ENCODE data around the gene GATB.

DNA sequence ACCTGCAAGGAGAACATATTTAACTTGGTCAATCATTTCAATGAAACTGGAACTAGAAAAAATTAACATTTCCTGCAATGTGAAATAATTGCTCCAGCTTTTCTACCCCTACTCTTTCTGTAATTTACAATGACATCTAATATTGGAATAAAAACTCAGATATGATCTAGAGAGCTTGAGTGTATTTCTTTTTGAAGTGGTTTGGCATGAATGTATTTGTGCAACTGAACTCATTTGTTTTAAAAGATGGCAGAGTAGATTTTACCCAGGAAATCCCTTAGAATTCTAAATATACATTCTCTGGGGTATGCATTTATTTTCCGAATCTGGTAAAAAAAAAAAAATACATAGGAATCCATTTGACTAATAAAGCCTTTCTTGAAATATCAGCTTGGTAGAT lies 21.5 kb upstream of the GATB start:
- no peak for TF ChIP-seq POLR2AphosphoS5 (IDR thresholded peaks at IDR 0.05; ENCODE audit: low read depth)
- TF ChIP-seq, protein P1, sequence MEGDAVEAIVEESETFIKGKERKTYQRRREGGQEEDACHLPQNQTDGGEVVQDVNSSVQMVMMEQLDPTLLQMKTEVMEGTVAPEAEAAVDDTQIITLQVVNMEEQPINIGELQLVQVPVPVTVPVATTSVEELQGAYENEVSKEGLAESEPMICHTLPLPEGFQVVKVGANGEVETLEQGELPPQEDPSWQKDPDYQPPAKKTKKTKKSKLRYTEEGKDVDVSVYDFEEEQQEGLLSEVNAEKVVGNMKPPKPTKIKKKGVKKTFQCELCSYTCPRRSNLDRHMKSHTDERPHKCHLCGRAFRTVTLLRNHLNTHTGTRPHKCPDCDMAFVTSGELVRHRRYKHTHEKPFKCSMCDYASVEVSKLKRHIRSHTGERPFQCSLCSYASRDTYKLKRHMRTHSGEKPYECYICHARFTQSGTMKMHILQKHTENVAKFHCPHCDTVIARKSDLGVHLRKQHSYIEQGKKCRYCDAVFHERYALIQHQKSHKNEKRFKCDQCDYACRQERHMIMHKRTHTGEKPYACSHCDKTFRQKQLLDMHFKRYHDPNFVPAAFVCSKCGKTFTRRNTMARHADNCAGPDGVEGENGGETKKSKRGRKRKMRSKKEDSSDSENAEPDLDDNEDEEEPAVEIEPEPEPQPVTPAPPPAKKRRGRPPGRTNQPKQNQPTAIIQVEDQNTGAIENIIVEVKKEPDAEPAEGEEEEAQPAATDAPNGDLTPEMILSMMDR (IDR thresholded peaks at IDR 0.05; ENCODE audit: insufficient read depth, low read length), result no peak

Measured in HL-60 (cell line).